SHP77 treated with DMSO at 0.1 percent for 48 hours (cell line): Measurements from ENCODE around the gene NEK8.
A peak's percentile ranks its signal among the peaks of the same experiment; 100 is the strongest.
"Not testable (repeated sequence)": the region's sequence is repeated elsewhere in the genome, so short reads cannot be mapped to it uniquely, and the experiment has no call there.

Experiments used
- DNase-seq: peaks from one replicate; lab custom pipeline; 2025; lab: John Stamatoyannopoulos, UW

Gene NEK8

GRCh38 chr17:28763804-28764266, 35.2 kb downstream of the NEK8 start:
- DNase-seq: peak; percentile 25

GRCh38 chr17:28765038-28765437, 36.5 kb downstream of the NEK8 start:
- no peak for DNase-seq

- no peak for DNase-seq
Measured at GRCh38 chr17:28773736-28774135, 45.1 kb downstream of the NEK8 start.

GRCh38 chr17:28774206-28774605, 45.6 kb downstream of the NEK8 start:
- DNase-seq: no peak

- no peak for DNase-seq
Measured at GRCh38 chr17:28777178-28777577, 48.6 kb downstream of the NEK8 start.

GRCh38 chr17:28779601-28780000, 51.0 kb downstream of the NEK8 start:
- not testable (repeated sequence) for DNase-seq

- DNase-seq: no peak
Measured at GRCh38 chr17:28783161-28783560, 54.6 kb downstream of the NEK8 start.

- DNase-seq: no peak
Measured at GRCh38 chr17:28788100-28788499, 59.5 kb downstream of the NEK8 start.
